Measurements from ENCODE around the gene ZNF697.
A peak's percentile ranks its signal among the peaks of the same experiment; 100 is the strongest.
"Not testable (repeated sequence)": the region's sequence is repeated elsewhere in the genome, so short reads cannot be mapped to it uniquely, and the experiment has no call there.

ZNF697 gene

DNA sequence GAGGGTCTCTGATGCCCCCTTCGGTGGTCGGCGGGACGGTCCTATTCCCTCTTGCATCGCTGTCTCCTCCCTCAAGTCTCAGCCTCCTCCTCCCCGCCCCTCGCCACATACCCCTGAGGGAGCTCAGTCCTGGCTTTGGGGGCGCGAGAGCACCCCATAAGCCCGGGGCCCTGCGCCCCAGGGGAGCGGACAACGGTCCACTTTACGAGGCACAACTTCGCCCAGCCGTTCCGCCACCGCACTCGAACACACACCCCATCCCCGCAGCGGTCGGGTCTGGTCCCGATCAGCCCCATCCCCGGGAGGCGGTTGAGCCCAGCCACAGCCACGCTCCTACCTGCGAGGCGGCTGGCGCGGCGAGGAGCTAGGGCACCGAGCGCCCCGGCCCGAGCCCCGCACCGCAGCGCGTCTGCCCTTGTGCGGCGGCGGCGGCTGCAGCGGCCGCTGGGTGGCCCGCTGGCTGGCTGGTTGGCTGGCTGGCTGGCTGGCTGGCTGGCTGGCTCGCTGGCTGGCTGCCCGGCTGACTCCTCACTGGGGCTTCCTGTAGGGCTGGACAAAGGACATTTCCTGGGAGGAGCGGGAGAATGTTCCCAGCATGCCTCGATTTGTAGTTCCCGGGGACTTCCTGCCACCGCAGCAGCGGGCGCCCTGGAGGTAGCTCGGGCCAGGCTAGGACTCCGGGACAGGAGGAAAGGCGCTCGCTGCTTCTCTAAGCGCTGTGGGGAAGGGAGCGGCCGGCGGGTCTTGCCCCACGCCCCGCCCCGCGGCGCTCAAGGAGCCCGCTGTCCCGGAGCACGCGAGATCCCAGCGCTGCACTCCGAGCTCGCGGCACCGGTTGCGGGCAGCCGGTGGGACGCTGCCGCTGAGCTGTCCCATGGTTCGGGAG is at the start of gene ZNF697:
Gene ZNF697 (minus strand): TSS at position 533 of the 886 bp plus-strand sequence. CDS start 22,166 bp downstream, outside the sequence.
- peak; percentile 97 for DNase-seq

- no peak for DNase-seq
These were observed 49.5 kb upstream of the ZNF697 start for GRCh38 chr1:119697598-119697997.

- DNase-seq = not testable (repeated sequence)
These were observed 48.8 kb upstream of the ZNF697 start for GRCh38 chr1:119696863-119697262.

DNA sequence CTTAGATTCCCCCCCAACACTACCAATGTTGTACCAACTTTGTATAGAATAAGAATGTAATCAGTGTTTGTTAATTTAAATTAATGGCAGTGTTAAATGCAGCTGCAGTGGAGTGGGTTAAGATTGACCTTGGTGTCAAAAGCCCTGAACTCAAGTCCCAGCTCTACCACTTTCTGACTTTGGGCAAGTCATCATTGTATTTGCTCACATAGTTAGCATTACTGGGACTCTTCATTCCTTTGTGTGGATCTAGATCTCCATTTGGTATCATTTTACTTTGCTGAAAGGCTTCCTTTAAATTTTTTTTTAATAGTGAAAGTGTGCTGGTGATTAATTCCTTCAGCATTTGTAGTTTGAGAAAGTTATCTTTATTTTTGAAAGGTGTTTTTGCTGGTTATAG is 41.4 kb upstream of the ZNF697 start:
- DNase-seq = no peak

DNA sequence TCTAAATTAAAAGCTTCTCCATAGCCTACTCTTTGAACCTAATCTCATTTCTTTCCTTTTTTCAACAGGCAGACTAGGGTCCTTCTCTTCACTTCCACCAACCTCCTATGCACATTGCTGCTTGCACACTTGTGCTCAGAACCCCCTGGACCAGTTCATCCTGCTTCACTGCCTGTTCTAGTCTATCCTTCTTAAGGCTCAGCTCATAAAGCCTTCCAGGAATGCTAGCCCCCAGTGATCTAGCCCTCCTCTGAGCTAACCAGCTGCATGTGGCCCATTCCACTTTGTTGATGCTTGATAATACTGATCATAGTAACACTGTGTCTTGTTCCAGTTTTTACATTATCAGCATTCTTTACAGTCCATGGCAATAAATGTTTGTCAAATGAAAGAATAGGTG is 40.7 kb upstream of the ZNF697 start:
- no peak for DNase-seq

- DNase-seq = no peak
These were observed 39.5 kb upstream of the ZNF697 start for GRCh38 chr1:119687434-119688079.

GRCh38 chr1:119686661-119687060 is 38.6 kb upstream of the ZNF697 start:
- no peak for DNase-seq

- DNase-seq = no peak
These were observed 35.8 kb upstream of the ZNF697 start for GRCh38 chr1:119683893-119684292.

DNA sequence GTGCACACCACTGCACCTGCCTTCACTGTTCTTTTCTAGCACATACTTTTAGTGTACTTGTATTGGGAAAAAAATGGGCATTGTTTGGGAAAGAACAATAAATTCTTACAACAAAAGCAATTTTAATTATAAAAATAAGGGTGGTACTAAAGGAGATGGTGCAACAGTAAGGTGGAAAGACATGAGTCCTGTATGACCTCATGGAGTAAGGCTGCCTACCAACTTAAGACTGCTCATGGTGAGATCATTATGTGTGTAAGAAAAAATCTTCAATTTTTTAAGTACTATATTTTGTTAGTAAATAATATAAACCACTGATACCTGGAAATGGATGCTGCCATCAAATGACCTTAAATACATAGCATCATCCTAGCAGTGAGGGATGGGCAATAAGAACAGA is 34.1 kb upstream of the ZNF697 start:
- DNase-seq = no peak

GRCh38 chr1:119681560-119681959 is 33.5 kb upstream of the ZNF697 start:
- no peak for DNase-seq

DNA sequence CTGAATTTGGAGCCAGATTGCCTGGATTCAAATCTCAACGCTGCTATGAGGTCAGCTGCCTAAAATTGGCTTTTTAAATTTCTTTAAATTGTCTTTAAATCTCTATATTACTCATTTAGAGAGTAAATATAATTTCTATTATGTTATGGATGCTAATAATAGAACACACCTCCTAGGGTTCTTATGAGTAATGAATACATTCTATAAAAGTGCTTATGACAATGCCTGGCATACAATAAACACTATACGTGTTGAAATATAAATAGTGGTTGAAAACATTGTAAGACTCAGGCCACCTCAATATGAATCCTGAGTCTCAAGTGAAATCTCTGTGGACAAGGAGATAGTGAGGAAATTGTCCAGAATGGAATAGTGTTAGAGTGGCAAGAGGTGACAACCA is 32.7 kb upstream of the ZNF697 start:
- DNase-seq = no peak

DNA sequence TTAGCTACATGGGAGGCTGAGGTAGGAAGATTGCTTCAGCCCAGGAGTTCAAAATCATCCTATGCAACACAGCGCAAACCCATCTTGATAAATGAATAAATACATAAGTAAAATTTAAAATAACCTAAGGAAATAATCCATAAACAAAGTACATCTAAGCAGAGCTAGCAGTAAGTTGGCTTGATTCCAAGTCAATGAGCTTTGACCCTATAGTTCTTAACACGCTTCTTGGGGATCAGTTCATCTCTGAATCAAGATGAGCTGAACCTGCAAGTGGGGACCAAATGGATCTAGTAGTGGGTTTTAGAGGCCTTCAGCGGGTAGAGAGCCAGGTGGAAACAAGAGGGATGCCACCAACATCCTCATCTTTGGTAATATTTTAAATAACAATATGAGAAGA is 32.1 kb upstream of the ZNF697 start:
- DNase-seq = no peak

DNA sequence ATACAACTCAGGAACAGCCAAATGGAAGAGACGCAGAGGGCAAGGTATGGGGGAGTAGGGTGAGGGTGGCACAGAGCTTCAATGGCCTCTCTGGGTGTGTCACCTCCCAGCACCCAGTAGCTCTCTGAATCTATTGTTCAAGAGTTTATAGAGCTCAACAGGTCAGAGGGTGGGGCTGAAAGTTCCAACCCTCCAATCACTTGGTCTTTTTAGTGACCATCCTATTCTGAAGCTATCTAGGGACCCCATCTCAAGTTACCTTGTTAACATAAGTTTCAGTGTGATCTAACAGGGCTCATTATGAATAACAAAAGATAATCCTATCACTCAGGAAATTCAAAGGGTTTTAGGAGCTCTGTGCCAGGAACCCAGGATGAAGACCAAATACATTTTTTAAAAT is 31.2 kb upstream of the ZNF697 start:
- no peak for DNase-seq

DNA sequence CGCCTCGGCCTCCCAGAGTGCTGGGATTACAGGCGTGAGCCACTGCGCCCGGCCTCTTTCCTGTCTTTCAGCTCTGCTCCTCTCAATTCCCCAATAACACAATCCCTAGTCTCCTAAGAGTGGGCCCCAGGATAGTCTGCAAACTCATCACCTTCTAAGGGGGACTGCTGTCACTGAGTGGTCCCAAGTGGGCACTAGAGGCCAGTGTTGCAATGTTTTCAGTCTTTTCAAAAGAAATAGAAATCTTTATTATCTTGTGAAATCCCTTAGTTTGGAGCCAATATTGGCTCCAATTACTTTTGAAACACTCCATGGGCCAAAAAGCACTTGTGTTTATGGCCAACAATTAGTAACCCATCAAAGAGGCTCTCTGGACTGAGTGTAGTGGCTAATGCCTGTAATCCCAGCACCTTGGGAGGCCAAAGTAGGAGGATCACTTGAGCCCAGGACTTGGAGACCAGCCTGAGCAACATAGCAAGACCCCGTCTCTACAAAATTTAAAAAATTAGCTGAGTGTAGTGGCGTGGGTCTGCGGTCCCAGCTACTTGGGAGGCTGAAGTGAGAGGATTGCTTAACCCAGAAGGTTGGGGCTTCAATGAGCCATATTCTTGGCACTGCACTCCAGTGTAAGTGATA is 28.6 kb upstream of the ZNF697 start:
- peak; percentile 13 for DNase-seq

GRCh38 chr1:119675349-119676345 is 27.6 kb upstream of the ZNF697 start:
- peak; percentile 96 for DNase-seq

DNA sequence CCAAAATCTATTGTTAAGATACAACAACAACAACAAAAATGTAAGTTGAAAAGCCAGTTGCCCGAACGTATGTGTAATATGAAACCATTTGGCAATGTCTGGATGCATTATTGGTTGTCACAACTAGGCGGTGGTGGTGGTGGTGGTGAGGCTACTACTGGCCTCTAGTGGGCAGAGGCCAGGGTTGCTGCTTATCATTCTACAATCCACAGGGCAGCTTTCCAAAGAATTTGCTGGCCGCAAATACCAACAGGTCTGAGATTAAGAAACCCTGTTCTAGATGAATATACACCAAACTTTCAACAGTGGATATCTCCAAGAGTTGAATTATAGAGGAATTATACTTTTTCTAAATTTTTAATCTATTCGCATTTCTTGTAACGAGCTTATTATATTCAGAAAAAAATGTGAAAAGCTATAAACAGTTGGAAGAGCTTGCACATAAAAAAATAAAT is 26.8 kb upstream of the ZNF697 start:
- DNase-seq = peak; percentile 96

- no peak for DNase-seq
These were observed 26.1 kb upstream of the ZNF697 start for GRCh38 chr1:119674111-119674526.

DNA sequence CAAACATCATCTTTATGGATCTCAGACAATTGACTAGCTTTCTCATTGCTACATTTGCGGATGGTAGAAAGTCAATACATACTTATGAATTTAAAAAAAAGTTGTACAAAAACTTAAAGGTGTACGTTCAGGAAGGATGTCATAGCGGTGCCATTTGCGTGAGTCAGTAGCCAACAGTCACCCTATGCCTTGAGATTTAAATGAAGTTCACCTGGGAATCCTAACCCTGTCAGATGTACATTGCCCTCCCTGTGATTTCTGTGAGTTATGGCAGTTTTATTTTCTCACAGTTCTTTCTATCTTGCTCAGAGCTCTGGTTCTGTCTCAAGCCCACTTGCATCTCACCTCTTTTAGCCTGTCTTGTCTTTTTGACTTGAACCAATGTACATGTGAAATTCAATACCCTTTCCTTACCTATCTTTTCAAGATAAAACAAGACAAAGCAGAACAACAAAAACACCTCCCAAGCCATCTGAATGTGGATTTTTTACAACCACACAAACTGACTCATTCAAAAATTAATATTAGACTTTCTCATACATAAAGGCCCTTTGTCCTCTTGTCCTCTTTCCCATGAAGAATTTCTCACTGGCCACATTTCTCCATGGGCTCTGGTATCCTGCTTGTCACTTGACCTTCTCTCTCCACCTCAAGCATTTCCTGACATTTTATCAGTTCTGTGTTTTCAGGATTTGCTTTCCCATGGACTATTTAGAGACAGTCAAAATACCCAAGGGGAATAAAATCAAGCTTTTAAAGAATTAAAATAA is 25.3 kb upstream of the ZNF697 start:
- DNase-seq = no peak

GRCh38 chr1:119670898-119671297 is 22.8 kb upstream of the ZNF697 start:
- DNase-seq = no peak

DNA sequence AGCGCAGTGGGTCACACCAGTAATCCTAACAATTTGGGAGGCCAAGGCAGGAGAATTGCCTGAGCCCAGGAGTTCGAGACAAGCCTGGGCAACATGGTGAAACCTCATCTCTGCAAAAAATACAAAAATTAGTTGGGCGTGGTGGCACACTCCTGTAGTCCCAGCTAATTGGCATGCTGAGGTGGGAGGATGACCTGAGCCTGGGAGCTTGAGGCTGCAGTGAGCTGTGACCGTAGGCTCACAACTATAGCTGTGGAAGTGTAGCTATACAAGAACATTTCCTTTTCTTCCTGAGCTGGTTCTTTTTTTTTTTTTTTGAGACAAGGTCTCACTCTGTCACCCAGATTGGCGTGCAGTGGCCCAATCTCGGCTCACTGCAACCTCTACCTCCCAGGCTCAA is 19.1 kb upstream of the ZNF697 start:
- no peak for DNase-seq

- DNase-seq = no peak
These were observed 16.0 kb upstream of the ZNF697 start for GRCh38 chr1:119664067-119664466.

- DNase-seq = no peak
These were observed 14.0 kb upstream of the ZNF697 start for GRCh38 chr1:119662034-119662437.

Measured in OCI-M1 (cell line).